ENCODE measurements around the gene GNAQ.
A peak's percentile ranks its signal among the peaks of the same experiment; 100 is the strongest.

The GNAQ gene

DNA sequence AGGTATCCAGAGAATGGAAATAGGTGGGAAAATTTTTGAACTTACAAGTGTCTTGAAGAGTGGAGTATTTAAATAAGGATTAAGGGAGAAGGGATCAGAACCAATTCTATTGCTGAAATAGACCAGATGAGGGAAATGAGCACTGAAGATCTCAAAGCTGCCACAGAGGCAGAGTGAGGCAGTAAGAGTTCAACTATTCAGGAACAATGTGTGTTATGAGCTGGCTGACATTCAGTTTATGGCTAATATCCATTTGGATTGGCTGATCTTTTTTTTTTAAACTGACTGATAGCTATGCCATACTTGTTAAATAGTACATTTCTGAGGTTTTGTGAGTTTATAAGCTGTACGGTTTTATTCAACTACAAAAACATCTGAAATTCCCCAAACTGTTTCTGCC is 288.2 kb downstream of the GNAQ start:
- POLR2A ChIA-PET, result no interaction called here

DNA sequence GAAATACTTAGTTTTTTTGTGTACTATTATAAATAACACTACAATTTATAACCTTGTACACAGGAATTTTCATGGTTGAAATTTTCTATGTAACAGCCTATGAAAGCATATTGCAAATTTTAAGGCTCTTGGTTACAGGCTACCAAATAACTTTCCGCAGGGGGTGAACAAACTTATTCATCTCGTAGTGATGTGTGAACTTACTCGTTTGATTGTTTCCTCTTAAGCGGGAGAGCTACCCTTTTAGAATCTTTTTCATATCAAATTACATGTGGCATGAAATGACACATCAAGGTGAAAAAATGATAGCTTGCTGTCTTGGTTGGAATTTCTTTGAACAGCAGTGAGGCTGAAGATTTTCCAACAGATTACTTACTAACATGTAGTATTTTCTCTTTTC is 292.7 kb downstream of the GNAQ start:
- DNase-seq, result no peak
- POLR2A ChIA-PET, result no interaction called here
- Histone ChIP-seq H3K4me1 (ENCODE audit: control extremely low read depth in 1 of 4, control insufficient read depth in 4 of 4, insufficient read depth in 4 of 4, low read length in 3 of 4) (no peaks in the 10 kb centered on the region), H3K4me3 (ENCODE audit: control insufficient read depth in 1 of 7, extremely low read depth in 1 of 7, insufficient read depth in 4 of 7, low read depth in 2 of 7, low read length in 6 of 7) (no peak overlapping the region), H3K27ac (ENCODE audit: insufficient read depth in 1 of 2, low read depth in 1 of 2, low read length in 2 of 2, poor library complexity in 1 of 2, severe bottlenecking in 2 of 2) (no peak overlapping the region), H3K36me3 (ENCODE audit: control insufficient read depth in 4 of 4, insufficient read depth in 4 of 4, low read length in 3 of 4) (peaks cover 0 to 28% (median 5%) of the 10 kb centered on the region in 4 experiments), H3K27me3 (replicated peaks in 2 of 5; ENCODE audit: control insufficient read depth in 4 of 5, insufficient read depth in 5 of 5, low read length in 4 of 5) (no peaks in the 10 kb centered on the region), H3K9me3 (ENCODE audit: control extremely low read depth in 1 of 5, control insufficient read depth in 4 of 5, insufficient read depth in 2 of 5, low read depth in 1 of 5, low read length in 4 of 5) (no peaks in the 10 kb centered on the region)
- WGBS (ENCODE audit: insufficient coverage), result 100% methylated on average over 1 of the region's 4 CpGs
- CTCF ChIA-PET, result interaction anchor here (0.7 to 1.0 kb wide), 2 partner anchors 10 to 12 kb away, joined by 3 read pairs; no protein-coding TSS in a partner anchor

More for the DNA sequence above, 288.2 kb downstream of the GNAQ start:
- H3K27me3 ChIP-seq (replicated peaks in 2 of 5; ENCODE audit: control insufficient read depth in 4 of 5, insufficient read depth in 5 of 5, low read length in 4 of 5), result no peaks in the 10 kb centered on the region
- WGBS (ENCODE audit: insufficient coverage), result no CpG with 5 or more reads among the region's 1 CpG
- no peak overlapping the region for H3K27ac ChIP-seq (ENCODE audit: insufficient read depth in 1 of 2, low read depth in 1 of 2, low read length in 2 of 2, poor library complexity in 1 of 2, severe bottlenecking in 2 of 2)
- CTCF ChIA-PET, result interaction anchor here (0.9 to 2.4 kb wide), 2 partner anchors 7 to 310 kb away, joined by 3 to 5 read pairs; no protein-coding TSS in a partner anchor
- H3K36me3 ChIP-seq (ENCODE audit: control insufficient read depth in 4 of 4, insufficient read depth in 4 of 4, low read length in 3 of 4), result peaks cover 0 to 16% (median 2%) of the 10 kb centered on the region in 4 experiments
- H3K4me3 ChIP-seq (ENCODE audit: control insufficient read depth in 1 of 7, extremely low read depth in 1 of 7, insufficient read depth in 4 of 7, low read depth in 2 of 7, low read length in 6 of 7), result no peak overlapping the region
- DNase-seq, result no peak
- no peaks in the 10 kb centered on the region for H3K4me1 ChIP-seq (ENCODE audit: control extremely low read depth in 1 of 4, control insufficient read depth in 4 of 4, insufficient read depth in 4 of 4, low read length in 3 of 4)
- H3K9me3 ChIP-seq (ENCODE audit: control extremely low read depth in 1 of 5, control insufficient read depth in 4 of 5, insufficient read depth in 2 of 5, low read depth in 1 of 5, low read length in 4 of 5), result no peaks in the 10 kb centered on the region

DNA sequence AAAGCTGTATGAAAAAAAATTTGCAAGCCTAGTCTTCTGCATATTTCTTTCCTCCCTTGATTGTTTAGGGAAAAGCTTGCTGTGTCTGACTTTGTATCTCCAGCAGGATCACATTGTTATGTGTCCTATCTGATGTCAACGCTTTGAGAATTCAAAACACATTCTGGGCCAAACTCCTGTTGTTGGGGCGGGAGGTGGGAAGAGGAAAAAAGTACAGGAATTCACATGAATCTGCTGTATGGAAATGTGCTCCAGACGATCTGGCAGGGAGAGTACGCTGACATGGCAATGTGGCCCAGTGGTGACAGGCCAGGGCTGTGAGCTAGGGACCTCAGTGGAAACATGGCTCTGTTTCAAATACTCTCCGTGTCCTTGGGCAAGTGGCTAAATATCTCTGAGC is 296.1 kb downstream of the GNAQ start:
- Histone ChIP-seq H3K36me3 (ENCODE audit: control insufficient read depth in 4 of 4, insufficient read depth in 4 of 4, low read length in 3 of 4) (peaks cover 0 to 34% (median 10%) of the 10 kb centered on the region in 4 experiments), H3K4me1 (ENCODE audit: control extremely low read depth in 1 of 4, control insufficient read depth in 4 of 4, insufficient read depth in 4 of 4, low read length in 3 of 4) (peaks cover 0 to 7% (median 5%) of the 10 kb centered on the region in 4 experiments), H3K27me3 (replicated peaks in 2 of 5; ENCODE audit: control insufficient read depth in 4 of 5, insufficient read depth in 5 of 5, low read length in 4 of 5) (no peaks in the 10 kb centered on the region), H3K4me3 (ENCODE audit: control insufficient read depth in 1 of 7, extremely low read depth in 1 of 7, insufficient read depth in 4 of 7, low read depth in 2 of 7, low read length in 6 of 7) (no peak overlapping the region), H3K9me3 (ENCODE audit: control extremely low read depth in 1 of 5, control insufficient read depth in 4 of 5, insufficient read depth in 2 of 5, low read depth in 1 of 5, low read length in 4 of 5) (no peaks in the 10 kb centered on the region), H3K27ac (ENCODE audit: insufficient read depth in 1 of 2, low read depth in 1 of 2, low read length in 2 of 2, poor library complexity in 1 of 2, severe bottlenecking in 2 of 2) (no peak overlapping the region)
- POLR2A ChIA-PET, result no interaction called here
- CTCF ChIA-PET, result interaction anchor here (0.7 kb wide), 1 partner anchor 23 kb away, joined by 3 read pairs; no protein-coding TSS in a partner anchor
- DNase-seq, result no peak
- 100% methylated on average over 5 of the region's 5 CpGs for WGBS (ENCODE audit: insufficient coverage)

DNA sequence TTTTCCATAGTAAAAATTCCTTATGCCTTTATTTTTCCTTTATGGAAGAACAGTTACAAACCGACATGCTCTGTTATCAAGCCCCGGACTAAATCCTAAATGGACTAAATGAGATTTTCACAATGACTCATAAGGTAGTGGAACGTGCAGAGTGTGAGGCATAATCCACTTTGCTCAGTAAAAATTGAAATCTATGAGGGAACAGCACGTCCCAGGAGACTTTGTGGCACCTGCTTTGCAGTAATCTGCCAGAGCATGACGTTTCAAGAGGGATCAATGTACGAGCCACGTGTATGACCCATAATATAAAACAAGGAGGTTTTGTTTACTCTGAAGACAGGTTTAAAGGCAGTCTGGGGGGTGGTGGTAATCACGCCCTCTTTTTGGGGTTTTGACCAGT is 299.7 kb downstream of the GNAQ start:
- Histone ChIP-seq H3K36me3 (ENCODE audit: control insufficient read depth in 4 of 4, insufficient read depth in 4 of 4, low read length in 3 of 4) (peaks cover 0 to 54% (median 21%) of the 10 kb centered on the region in 4 experiments), H3K27ac (ENCODE audit: insufficient read depth in 1 of 2, low read depth in 1 of 2, low read length in 2 of 2, poor library complexity in 1 of 2, severe bottlenecking in 2 of 2) (no peak overlapping the region), H3K4me1 (ENCODE audit: control extremely low read depth in 1 of 4, control insufficient read depth in 4 of 4, insufficient read depth in 4 of 4, low read length in 3 of 4) (peaks cover 0 to 7% (median 5%) of the 10 kb centered on the region in 4 experiments), H3K27me3 (replicated peaks in 2 of 5; ENCODE audit: control insufficient read depth in 4 of 5, insufficient read depth in 5 of 5, low read length in 4 of 5) (no peaks in the 10 kb centered on the region), H3K9me3 (ENCODE audit: control extremely low read depth in 1 of 5, control insufficient read depth in 4 of 5, insufficient read depth in 2 of 5, low read depth in 1 of 5, low read length in 4 of 5) (no peaks in the 10 kb centered on the region), H3K4me3 (ENCODE audit: control insufficient read depth in 1 of 7, extremely low read depth in 1 of 7, insufficient read depth in 4 of 7, low read depth in 2 of 7, low read length in 6 of 7) (no peak overlapping the region)
- DNase-seq, result no peak
- 96% methylated on average over 5 of the region's 8 CpGs for WGBS (ENCODE audit: insufficient coverage)
- POLR2A ChIA-PET, result no interaction called here
- CTCF ChIA-PET, result interaction anchor here (2.1 kb wide), 1 partner anchor 8 kb away, joined by 5 read pairs; no protein-coding TSS in a partner anchor

DNA sequence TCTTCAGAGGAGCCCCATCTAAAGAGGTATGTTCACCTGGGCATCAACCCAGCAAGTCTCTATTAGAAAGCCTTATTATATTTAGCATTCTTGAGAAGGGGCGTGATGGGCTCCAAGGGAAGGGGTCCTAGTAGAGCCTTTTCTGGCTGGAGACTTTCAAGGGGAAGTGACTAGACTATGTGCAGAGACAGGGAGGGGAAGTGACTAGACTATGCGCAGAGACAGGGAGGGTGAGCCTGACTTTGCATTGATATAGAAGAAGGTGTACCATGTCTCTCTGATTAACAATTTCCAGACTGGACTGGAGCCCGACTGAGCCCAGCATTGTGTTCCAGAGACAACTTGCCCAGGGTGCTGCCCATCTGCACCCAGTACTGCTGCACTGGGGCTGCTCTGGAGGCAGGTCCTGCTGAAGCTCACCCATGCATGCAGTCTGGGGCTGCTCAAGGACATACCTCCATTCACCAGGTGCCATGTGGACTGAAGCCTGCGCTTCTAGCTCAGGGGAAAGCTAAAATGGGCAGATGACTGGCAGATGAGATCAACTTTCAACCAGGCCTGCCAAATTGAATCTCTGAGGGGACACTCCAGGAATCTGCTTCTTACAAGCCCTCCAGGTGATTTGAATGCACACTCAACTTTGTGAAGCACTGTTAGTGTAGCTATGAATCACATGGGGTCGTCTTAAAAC is 300.5 kb downstream of the GNAQ start:
- CTCF ChIA-PET, result interaction anchor here (2.1 kb wide), 1 partner anchor 9 kb away, joined by 5 read pairs; no protein-coding TSS in a partner anchor
- Histone ChIP-seq H3K27ac (ENCODE audit: insufficient read depth in 1 of 2, low read depth in 1 of 2, low read length in 2 of 2, poor library complexity in 1 of 2, severe bottlenecking in 2 of 2) (no peak overlapping the region), H3K4me1 (ENCODE audit: control extremely low read depth in 1 of 4, control insufficient read depth in 4 of 4, insufficient read depth in 4 of 4, low read length in 3 of 4) (peaks cover 0 to 7% (median 5%) of the 10 kb centered on the region in 4 experiments), H3K9me3 (ENCODE audit: control extremely low read depth in 1 of 5, control insufficient read depth in 4 of 5, insufficient read depth in 2 of 5, low read depth in 1 of 5, low read length in 4 of 5) (no peaks in the 10 kb centered on the region), H3K27me3 (replicated peaks in 2 of 5; ENCODE audit: control insufficient read depth in 4 of 5, insufficient read depth in 5 of 5, low read length in 4 of 5) (no peaks in the 10 kb centered on the region), H3K36me3 (ENCODE audit: control insufficient read depth in 4 of 4, insufficient read depth in 4 of 4, low read length in 3 of 4) (peaks cover 0 to 57% (median 26%) of the 10 kb centered on the region in 4 experiments), H3K4me3 (ENCODE audit: control insufficient read depth in 1 of 7, extremely low read depth in 1 of 7, insufficient read depth in 4 of 7, low read depth in 2 of 7, low read length in 6 of 7) (peak overlapping the region in 1 of 7 experiments; percentile 8)
- DNase-seq, result peak in 1 of 3 donors; percentile 36
- whole genome bisulfite sequencing (ENCODE audit: insufficient coverage), result 80% methylated on average over 4 of the region's 5 CpGs
- POLR2A ChIA-PET, result no interaction called here

DNA sequence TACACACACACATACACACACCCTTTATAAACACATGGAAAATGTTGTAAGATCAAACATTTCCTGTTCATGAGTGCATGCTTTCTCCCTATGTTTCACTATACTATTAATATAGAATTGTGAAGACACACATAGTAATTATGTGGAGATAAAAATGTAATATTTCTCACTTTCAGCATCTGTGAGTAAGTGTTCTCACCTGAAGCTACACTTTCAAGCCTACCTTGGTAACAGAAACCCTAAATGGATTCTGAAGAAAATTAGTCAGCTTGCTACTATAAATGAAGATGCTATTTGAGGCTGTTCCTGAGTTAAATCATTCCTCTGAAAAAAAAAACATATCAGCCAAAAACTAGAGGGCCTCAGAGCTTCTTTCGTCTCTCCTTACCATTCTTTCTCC is 302.4 kb downstream of the GNAQ start:
- no peak for DNase-seq
- Histone ChIP-seq H3K27ac (ENCODE audit: insufficient read depth in 1 of 2, low read depth in 1 of 2, low read length in 2 of 2, poor library complexity in 1 of 2, severe bottlenecking in 2 of 2) (no peak overlapping the region), H3K9me3 (ENCODE audit: control extremely low read depth in 1 of 5, control insufficient read depth in 4 of 5, insufficient read depth in 2 of 5, low read depth in 1 of 5, low read length in 4 of 5) (no peaks in the 10 kb centered on the region), H3K27me3 (replicated peaks in 2 of 5; ENCODE audit: control insufficient read depth in 4 of 5, insufficient read depth in 5 of 5, low read length in 4 of 5) (no peaks in the 10 kb centered on the region), H3K4me3 (ENCODE audit: control insufficient read depth in 1 of 7, extremely low read depth in 1 of 7, insufficient read depth in 4 of 7, low read depth in 2 of 7, low read length in 6 of 7) (no peak overlapping the region), H3K4me1 (ENCODE audit: control extremely low read depth in 1 of 4, control insufficient read depth in 4 of 4, insufficient read depth in 4 of 4, low read length in 3 of 4) (peaks cover 0 to 7% (median 5%) of the 10 kb centered on the region in 4 experiments), H3K36me3 (ENCODE audit: control insufficient read depth in 4 of 4, insufficient read depth in 4 of 4, low read length in 3 of 4) (peaks cover 0 to 58% (median 35%) of the 10 kb centered on the region in 4 experiments)
- POLR2A ChIA-PET, result interaction anchor here (0.6 kb wide), 1 partner anchor 50 kb away, joined by 3 read pairs; no protein-coding TSS in a partner anchor
- CTCF ChIA-PET, result interaction anchor here (1.4 to 1.5 kb wide), 2 partner anchors 9 to 10 kb away, joined by 3 read pairs; no protein-coding TSS in a partner anchor
- WGBS (ENCODE audit: insufficient coverage), result 100% methylated on average over 1 of the region's 1 CpG

DNA sequence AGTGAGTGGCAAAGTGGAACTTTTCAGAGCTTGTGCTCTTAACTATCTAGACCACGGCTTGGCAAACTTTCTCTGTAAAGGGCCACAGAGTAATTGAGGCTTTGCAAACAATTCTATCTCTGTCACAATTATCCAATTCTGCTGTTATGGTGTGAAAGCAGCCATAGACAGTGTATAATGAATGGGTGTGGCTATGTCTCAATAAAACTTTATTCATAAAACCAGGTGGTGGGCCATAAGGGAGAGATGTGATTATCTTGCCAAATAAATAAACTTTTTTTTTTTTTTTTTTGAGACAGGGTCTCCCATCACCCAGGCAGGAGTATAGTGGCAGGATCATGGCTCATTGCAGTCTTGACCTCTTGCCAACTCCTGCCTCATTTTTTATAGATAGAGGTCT is 304.8 kb downstream of the GNAQ start:
- no peak overlapping the region for H3K4me3 ChIP-seq (ENCODE audit: control insufficient read depth in 1 of 7, extremely low read depth in 1 of 7, insufficient read depth in 4 of 7, low read depth in 2 of 7, low read length in 6 of 7)
- no CpG with 5 or more reads among the region's 1 CpG for WGBS (ENCODE audit: insufficient coverage)
- CTCF ChIA-PET, result no interaction called here
- peaks cover 3 to 56% (median 41%) of the 10 kb centered on the region in 4 experiments for H3K36me3 ChIP-seq (ENCODE audit: control insufficient read depth in 4 of 4, insufficient read depth in 4 of 4, low read length in 3 of 4)
- no peaks in the 10 kb centered on the region for H3K9me3 ChIP-seq (ENCODE audit: control extremely low read depth in 1 of 5, control insufficient read depth in 4 of 5, insufficient read depth in 2 of 5, low read depth in 1 of 5, low read length in 4 of 5)
- POLR2A ChIA-PET, result no interaction called here
- H3K27me3 ChIP-seq (replicated peaks in 2 of 5; ENCODE audit: control insufficient read depth in 4 of 5, insufficient read depth in 5 of 5, low read length in 4 of 5), result no peaks in the 10 kb centered on the region
- no peak for DNase-seq
- H3K27ac ChIP-seq (ENCODE audit: insufficient read depth in 1 of 2, low read depth in 1 of 2, low read length in 2 of 2, poor library complexity in 1 of 2, severe bottlenecking in 2 of 2), result no peak overlapping the region
- peaks cover 0 to 7% (median 5%) of the 10 kb centered on the region in 4 experiments for H3K4me1 ChIP-seq (ENCODE audit: control extremely low read depth in 1 of 4, control insufficient read depth in 4 of 4, insufficient read depth in 4 of 4, low read length in 3 of 4)

Data from common myeloid progenitor, CD34-positive (primary cell).